ENCODE results near the gene CHMP2A.
"Not testable (repeated sequence)": the region's sequence is repeated elsewhere in the genome, so short reads cannot be mapped to it uniquely, and the experiment has no call there.

Gene CHMP2A

GRCh38 chr19:58555369-58555885 is 522 bp upstream of the CHMP2A start:
- DNase-seq = no peak

GRCh38 chr19:58553799-58554493 is 959 bp downstream of the CHMP2A start:
- DNase-seq = no peak

- DNase-seq = no peak
Measured at GRCh38 chr19:58552655-58553054, 2.2 kb downstream of the CHMP2A start.

GRCh38 chr19:58551577-58552471 is 3.1 kb downstream of the CHMP2A start:
- no peak for DNase-seq

GRCh38 chr19:58551123-58551497 is 3.8 kb downstream of the CHMP2A start:
- DNase-seq = no peak

- no peak for DNase-seq
Measured at GRCh38 chr19:58550362-58551122, 4.4 kb downstream of the CHMP2A start.

- no peak for DNase-seq
Measured at GRCh38 chr19:58549664-58550361, 5.1 kb downstream of the CHMP2A start.

DNA sequence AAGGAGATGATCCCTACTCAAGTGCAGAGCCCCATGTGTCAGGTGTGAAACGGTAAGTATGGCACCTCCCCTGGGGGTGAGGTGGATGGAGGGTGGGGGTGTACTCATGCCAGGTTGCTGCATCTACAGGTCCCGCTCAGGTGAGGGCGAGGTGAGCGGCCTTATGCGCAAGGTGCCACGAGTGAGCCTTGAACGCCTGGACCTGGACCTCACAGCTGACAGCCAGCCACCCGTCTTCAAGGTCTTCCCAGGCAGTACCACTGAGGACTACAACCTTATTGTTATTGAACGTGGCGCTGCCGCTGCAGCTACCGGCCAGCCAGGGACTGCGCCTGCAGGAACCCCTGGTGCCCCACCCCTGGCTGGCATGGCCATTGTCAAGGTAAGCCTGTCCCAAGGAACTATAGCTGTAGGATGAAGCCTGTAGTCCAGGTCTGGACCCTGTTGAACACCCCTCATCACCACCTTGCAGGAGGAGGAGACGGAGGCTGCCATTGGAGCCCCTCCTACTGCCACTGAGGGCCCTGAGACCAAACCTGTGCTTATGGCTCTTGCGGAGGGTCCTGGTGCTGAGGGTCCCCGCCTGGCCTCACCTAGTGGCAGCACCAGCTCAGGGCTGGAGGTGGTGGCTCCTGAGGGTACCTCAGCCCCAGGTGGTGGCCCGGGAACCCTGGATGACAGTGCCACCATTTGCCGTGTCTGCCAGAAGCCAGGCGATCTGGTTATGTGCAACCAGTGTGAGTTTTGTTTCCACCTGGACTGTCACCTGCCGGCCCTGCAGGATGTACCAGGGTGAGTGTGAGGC is 5.8 kb downstream of the CHMP2A start:
- no peak for DNase-seq

GRCh38 chr19:58547323-58548312 is 7.3 kb downstream of the CHMP2A start:
- no peak for DNase-seq

- DNase-seq = no peak
Measured at GRCh38 chr19:58546019-58546530, 8.8 kb downstream of the CHMP2A start.

- DNase-seq = no peak
Measured at GRCh38 chr19:58545286-58546018, 9.5 kb downstream of the CHMP2A start.

GRCh38 chr19:58544591-58545285 is 10.2 kb downstream of the CHMP2A start:
- DNase-seq = peak; percentile 81

DNA sequence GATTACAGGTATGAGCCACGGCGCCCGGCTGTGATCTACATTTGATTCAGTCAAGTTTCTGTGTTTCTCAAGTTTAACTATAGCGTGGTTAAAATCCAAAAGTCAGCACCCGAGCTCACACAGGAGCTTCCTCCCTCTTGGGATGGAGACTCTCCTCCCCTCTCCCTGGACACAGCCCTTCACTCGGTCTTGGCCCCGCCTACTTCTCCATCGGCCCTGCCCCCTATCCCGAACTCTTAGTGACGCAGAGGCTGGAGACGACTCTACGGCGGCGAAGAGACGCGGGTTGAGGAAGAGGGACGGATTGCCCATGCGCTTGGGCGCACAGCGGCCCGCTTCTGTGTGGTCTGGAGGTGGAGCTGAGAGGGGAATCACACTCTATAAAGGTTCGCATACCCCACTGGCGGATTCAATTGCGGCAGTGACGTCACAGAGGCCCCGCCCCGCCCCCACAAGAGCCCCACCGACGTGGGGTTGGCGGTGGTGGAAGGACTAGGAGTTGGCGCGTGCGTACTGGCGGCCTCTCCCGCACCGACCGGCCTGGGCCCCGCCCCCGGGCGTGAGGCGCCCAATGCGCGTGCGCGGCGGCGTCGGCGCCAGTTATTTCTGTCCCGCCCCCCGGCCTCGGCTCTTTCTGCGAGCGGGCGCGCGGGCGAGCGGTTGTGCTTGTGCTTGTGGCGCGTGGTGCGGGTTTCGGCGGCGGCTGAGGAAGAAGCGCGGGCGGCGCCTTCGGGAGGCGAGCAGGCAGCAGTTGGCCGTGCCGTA is 10.9 kb downstream of the CHMP2A start, which contains the start of gene TRIM28:
Gene TRIM28, plus strand, starts transcription at position 239 of the 765 bp plus-strand sequence. CDS start 694 bp downstream, outside the sequence.
- DNase-seq = peak; percentile 100

- DNase-seq = not testable (repeated sequence)
Measured at GRCh38 chr19:58542641-58543372, 12.1 kb downstream of the CHMP2A start.

DNA sequence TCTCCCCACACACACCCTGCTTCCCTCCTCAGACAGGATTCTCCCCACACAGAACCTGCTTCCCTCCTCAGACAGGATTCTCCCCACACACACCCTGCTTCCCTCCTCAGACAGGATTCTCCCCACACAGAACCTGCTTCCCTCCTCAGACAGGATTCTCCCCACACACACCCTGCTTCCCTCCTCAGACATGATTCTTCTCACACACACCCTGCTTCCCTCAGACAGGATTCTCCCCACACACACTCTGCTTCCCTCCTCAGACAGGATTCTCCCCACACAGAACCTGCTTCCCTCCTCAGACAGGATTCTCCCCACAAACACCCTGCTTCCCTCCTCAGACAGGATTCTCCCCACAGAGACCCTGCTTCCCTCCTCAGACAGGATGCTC is 15.7 kb downstream of the CHMP2A start:
- DNase-seq = not testable (repeated sequence)

- DNase-seq = no peak
Measured at GRCh38 chr19:58538257-58539168, 16.4 kb downstream of the CHMP2A start.

All from activated CD4-positive, alpha-beta T cell treated with anti-CD3 and anti-CD28 coated beads, Interleukin-2, Interleukin-6, amounts not matched to agents 100 ng/mL and 50 ng/mL, durations not matched to agents 16 hours and 8 hours (primary cell).